PC-9 (cell line): Measurements from ENCODE around the gene EYS. TPM values are rescaled to one million over a fixed set of nuclear protein-coding genes. Genes with fewer than 3 reads are reported as not detected.
"Not testable (repeated sequence)": the region's sequence is repeated elsewhere in the genome, so short reads cannot be mapped to it uniquely, and the experiment has no call there.

ENCODE experiments used
- BruUV-seq: library from RNA; stranded (reverse); fragments of 400-500 nt; replicated peaks from 2 replicates; lab custom pipeline; 2021; lab: Mats Ljungman, UMichigan
- CTCF ChIA-PET: fragments of 300-600 bp; sonication (Branson Sonifier 250); formaldehyde crosslinking; loops from one replicate; lab custom pipeline; 2022; ENCODE audit warnings: antibody characterized with exemption; lab: Charles Lee
- POLR2A ChIA-PET: fragments of 300-600 bp; sonication (Branson Sonifier 250); formaldehyde crosslinking; loops from one replicate; lab custom pipeline; 2022; ENCODE audit warnings: antibody characterized with exemption; ENCODE audit not compliant: unreplicated experiment; lab: Charles Lee
- DNase-seq, 2 experiments: peaks; one replicate each; pipeline versions ENCODE4 v3.0.0 to v3.0.0-alpha.2; 2015 to 2022; ENCODE audit warnings: mixed read lengths in 1 of 2
- H2AFZ ChIP-seq: fragments of 200-600 bp; sonication (generic); 2 replicates; pipeline ENCODE4 v1.8.1; 2017; ENCODE audit warnings: antibody characterized with exemption
- H3F3A ChIP-seq: fragments of 200-600 bp; sonication (generic); 2 replicates; pipeline ENCODE4 v1.8.1; 2017; ENCODE audit warnings: antibody characterized with exemption, mild to moderate bottlenecking, low read depth; ENCODE audit not compliant: insufficient read depth
- H3K27ac ChIP-seq: fragments of 200-600 bp; sonication (generic); 2 replicates; pipeline ENCODE4 v1.6.1; 2016; ENCODE audit warnings: mixed run types
- H3K27me3 ChIP-seq: fragments of 200-600 bp; sonication (generic); 2 replicates; pipeline ENCODE4 v1.6.1; 2016; ENCODE audit warnings: low read depth, mixed run types; ENCODE audit not compliant: insufficient read depth
- H3K36me3 ChIP-seq: fragments of 200-600 bp; sonication (generic); 2 replicates; pipeline ENCODE4 v1.6.1; 2016; ENCODE audit warnings: low read depth, mixed run types
- H3K4me1 ChIP-seq: fragments of 200-600 bp; sonication (generic); replicated peaks from 2 replicates; pipeline ENCODE4 v1.6.1; 2016; ENCODE audit warnings: mixed run types; ENCODE audit not compliant: insufficient read depth
- H3K4me2 ChIP-seq: fragments of 200-600 bp; sonication (generic); 2 replicates; pipeline ENCODE4 v1.6.1; 2017; ENCODE audit warnings: mixed run types
- H3K4me3 ChIP-seq: fragments of 200-600 bp; sonication (generic); 2 replicates; pipeline ENCODE4 v1.6.1; 2016; ENCODE audit warnings: mixed run types
- H3K79me2 ChIP-seq: fragments of 200-600 bp; sonication (generic); 2 replicates; pipeline ENCODE4 v1.6.1; 2017; ENCODE audit warnings: low read depth, mixed run types
- H3K9me2 ChIP-seq: fragments of 200-600 bp; sonication (generic); 2 replicates; pipeline ENCODE4 v1.8.1; 2017; ENCODE audit warnings: mild to moderate bottlenecking; ENCODE audit not compliant: insufficient read depth
- H3K9me3 ChIP-seq: fragments of 200-600 bp; sonication (generic); 2 replicates; pipeline ENCODE4 v1.8.1; 2016; ENCODE audit warnings: low read depth; ENCODE audit not compliant: insufficient read depth
- H4K20me1 ChIP-seq: fragments of 200-600 bp; sonication (generic); 2 replicates; pipeline ENCODE4 v1.8.1; 2017; ENCODE audit not compliant: insufficient read depth
- CTCF ChIP-seq: fragments of 200-600 bp; sonication (generic); conservative IDR thresholded peaks from 2 replicates; pipeline ENCODE4 v1.6.1; 2017; ENCODE audit warnings: mixed run types, antibody characterized with exemption, mild to moderate bottlenecking, moderate library complexity
- EZH2 ChIP-seq: fragments of 200-600 bp; sonication (generic); IDR thresholded peaks from 2 replicates; pipeline ENCODE4 v1.8.0; 2017; ENCODE audit warnings: antibody characterized with exemption, low read depth
- intact Hi-C: fragments of 100-400 bp; cut with micrococcal nuclease; formaldehyde crosslinking; loops from one replicate; pipeline ENCODE4 v1.10.0; 2022; ENCODE audit not compliant: unreplicated experiment
- total RNA-seq: library from RNA; stranded (reverse); gene quantifications from 2 replicates; pipeline ENCODE4 v1.2.3, GENCODE V29; 2021

The EYS gene
- total RNA-seq, 1 experiment from 2014 or later, result not detected

DNA sequence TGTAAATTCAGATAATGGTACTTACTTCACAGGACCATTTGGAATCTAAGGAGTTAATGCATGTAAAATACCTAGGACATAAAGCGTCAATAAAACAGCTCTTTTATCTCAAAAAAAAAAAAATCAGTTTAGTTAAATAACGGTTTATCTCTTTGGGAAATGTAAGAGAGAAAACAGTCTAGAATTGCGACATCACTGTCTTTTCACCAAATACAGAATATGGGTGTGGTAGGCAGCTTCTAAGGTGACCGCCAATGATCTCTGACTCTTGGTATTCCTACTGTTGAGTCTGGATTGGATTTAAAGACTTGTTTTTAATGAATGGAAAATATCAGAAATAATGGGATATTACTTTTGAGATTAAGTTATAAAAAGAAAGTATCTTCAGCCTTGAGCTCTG, 111.5 kb downstream of the EYS start:
- Histone ChIP-seq H3K36me3 (no peaks in the 10 kb centered on the region), H3K4me3 (no peak overlapping the region), H3K9me3 (no peaks in the 10 kb centered on the region), H3K79me2 (no peaks in the 10 kb centered on the region), H2AFZ (no peak overlapping the region), H3K27ac (no peak overlapping the region), H3K27me3 (no peaks in the 10 kb centered on the region), H4K20me1 (no peaks in the 10 kb centered on the region), H3K9me2 (no peaks in the 10 kb centered on the region), H3K4me1 (no peaks in the 10 kb centered on the region), H3F3A (no peaks in the 10 kb centered on the region), H3K4me2 (no peak overlapping the region)
- TF ChIP-seq EZH2 (no peak), CTCF (no peak)
- POLR2A ChIA-PET, result no interaction called here
- BruUV-seq, result no TSS peak
- DNase-seq, result no peak
- CTCF ChIA-PET, result no interaction called here
- intact Hi-C loops, result no loop called here

DNA sequence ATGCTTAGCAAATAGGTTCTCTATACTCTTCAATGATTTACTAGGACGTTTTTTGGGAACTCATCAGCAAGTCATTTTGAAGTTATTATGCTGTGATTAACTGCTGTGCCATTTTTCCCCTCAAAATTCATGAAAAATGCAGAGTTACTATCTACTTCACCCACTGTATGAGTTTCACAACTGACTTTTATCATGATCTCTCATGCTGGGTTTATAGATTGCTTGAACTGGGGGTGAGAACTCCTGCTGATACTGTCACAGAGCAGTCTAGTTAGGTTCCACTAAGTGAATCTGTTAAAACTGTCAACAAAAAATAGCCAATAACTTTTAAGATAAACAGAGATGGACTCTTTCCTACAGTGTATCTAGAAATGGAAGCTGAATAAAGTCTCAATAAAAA, 136.7 kb downstream of the EYS start:
- H2AFZ ChIP-seq, result no peak overlapping the region
- intact Hi-C loops, result no loop called here
- H3K9me2 ChIP-seq, result no peaks in the 10 kb centered on the region
- no TSS peak for BruUV-seq
- DNase-seq, result no peak
- H3K4me2 ChIP-seq, result no peak overlapping the region
- H3K9me3 ChIP-seq, result no peaks in the 10 kb centered on the region
- H3F3A ChIP-seq, result no peaks in the 10 kb centered on the region
- H3K79me2 ChIP-seq, result no peaks in the 10 kb centered on the region
- no peaks in the 10 kb centered on the region for H3K36me3 ChIP-seq
- POLR2A ChIA-PET, result no interaction called here
- no peaks in the 10 kb centered on the region for H3K4me1 ChIP-seq
- H3K4me3 ChIP-seq, result no peak overlapping the region
- no peaks in the 10 kb centered on the region for H4K20me1 ChIP-seq
- CTCF ChIA-PET, result no interaction called here
- H3K27ac ChIP-seq, result no peak overlapping the region
- TF ChIP-seq EZH2, result no peak
- TF ChIP-seq CTCF, result no peak
- H3K27me3 ChIP-seq, result no peaks in the 10 kb centered on the region

DNA sequence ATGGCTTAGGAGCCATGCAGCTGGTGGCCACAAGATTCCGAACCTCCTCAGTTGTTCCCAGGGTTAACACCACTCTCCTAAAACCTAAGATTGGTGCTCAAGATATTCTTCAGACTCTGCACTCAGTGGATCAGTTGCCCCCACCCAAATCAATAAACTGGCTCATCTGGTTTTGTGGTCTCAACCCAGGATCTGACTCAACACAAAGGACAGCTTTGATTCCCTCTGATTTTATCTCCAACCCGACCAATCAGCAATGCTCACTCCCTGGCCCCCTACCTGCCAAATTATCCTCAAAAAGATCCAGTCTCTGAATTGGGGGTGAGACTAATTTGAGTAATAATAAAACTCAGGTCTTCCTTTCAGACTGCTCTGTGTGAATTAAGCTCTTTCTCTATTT, 137.5 kb downstream of the EYS start:
- H3K4me2 ChIP-seq, result no peak overlapping the region
- CTCF ChIA-PET, result no interaction called here
- H3K9me3 ChIP-seq, result no peaks in the 10 kb centered on the region
- no peaks in the 10 kb centered on the region for H3K27me3 ChIP-seq
- intact Hi-C loops, result no loop called here
- no peaks in the 10 kb centered on the region for H4K20me1 ChIP-seq
- no peaks in the 10 kb centered on the region for H3K79me2 ChIP-seq
- no peak for DNase-seq
- H3K4me3 ChIP-seq, result no peak overlapping the region
- H3K4me1 ChIP-seq, result no peaks in the 10 kb centered on the region
- H2AFZ ChIP-seq, result no peak overlapping the region
- no TSS peak for BruUV-seq
- POLR2A ChIA-PET, result no interaction called here
- H3F3A ChIP-seq, result no peaks in the 10 kb centered on the region
- no peak overlapping the region for H3K27ac ChIP-seq
- H3K36me3 ChIP-seq, result no peaks in the 10 kb centered on the region
- no peaks in the 10 kb centered on the region for H3K9me2 ChIP-seq
- TF ChIP-seq EZH2, result no peak
- no peak for TF ChIP-seq CTCF

GRCh38 chr6:65569056-65569455, 138.0 kb downstream of the EYS start:
- H3K79me2 ChIP-seq, H3K9me2 ChIP-seq, H3F3A ChIP-seq, POLR2A ChIA-PET, H3K9me3 ChIP-seq, BruUV-seq, H3K27me3 ChIP-seq, H3K4me3 ChIP-seq, H3K36me3 ChIP-seq, H3K27ac ChIP-seq, H2AFZ ChIP-seq, CTCF ChIA-PET, H3K4me1 ChIP-seq, intact Hi-C loops, H3K4me2 ChIP-seq, H4K20me1 ChIP-seq, DNase-seq: not testable (repeated sequence)
